ENCODE results near the gene KRTAP10-9.

The KRTAP10-9 gene

DNA sequence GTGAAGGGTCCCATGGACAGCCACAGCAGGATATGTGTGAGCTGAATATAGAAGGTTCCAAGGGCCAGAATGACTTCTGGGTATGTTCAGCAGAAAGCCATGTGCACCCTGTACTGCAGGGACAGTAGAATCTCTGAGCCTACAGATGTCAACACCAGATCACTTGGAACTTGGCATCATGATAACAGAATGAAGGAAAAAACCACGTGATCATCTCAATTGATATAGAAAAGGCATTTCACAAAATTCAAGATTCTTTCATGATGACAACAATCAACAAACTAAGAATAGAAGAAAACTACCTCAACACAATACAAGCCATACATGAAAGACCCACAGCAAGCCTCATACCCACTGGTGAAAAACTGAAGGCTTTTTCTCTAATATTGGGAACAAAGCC is 40.7 kb downstream of the KRTAP10-9 start:
- no peak for DNase-seq

DNA sequence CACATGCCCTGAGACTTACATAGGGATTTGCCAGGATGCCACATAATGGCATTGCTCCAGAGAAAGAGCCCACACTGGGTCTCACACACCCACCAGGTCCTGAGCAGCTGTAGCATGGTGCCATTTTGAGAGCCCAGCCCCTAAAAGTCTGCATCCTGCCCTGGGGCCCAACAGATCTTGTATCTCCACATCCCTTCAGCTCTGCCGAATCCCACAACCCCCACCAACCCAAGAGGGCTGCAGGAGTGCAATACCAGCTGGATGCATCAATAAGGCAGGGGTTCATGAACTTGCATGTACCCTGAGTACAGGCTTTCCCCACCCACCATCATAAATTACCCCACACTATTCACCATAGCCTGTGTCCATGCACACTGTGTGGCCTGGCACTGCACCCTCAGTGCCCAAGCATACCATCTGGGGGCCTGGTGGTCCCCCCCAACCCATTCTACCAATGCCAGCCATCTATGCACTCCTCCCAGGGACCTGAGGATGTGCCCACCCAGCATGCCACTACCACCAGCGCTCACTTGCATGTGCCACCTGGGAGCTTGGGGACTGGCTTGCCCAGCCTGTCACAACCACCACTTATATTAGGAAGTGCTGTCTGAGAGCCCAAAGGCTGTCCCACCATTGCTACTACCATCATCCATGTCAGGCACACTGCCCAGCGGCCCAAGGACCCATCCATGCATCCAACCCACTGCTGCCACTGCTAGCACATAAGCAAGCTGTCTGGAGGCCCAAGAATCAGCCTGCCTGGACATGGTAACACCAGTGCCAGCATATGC is 43.9 kb downstream of the KRTAP10-9 start:
- DNase-seq, result no peak

DNA sequence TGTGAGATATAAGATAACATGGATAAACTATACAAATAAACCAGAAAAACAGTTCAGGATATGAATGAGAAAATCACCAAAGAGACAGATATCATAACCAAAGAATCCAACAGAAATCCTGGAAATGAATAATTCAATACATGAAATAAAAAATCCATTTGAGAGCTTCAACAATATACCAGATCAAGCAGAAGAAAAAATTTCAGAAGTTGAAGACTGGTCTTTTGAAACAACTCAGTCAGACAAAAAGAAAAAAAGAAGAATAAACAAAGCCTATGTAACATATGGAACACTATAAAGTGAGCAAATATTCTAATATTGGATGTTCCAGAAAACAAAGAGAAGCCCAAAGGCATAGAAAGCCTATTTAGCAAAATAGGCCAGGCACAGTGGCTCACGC is 45.0 kb downstream of the KRTAP10-9 start:
- no peak for DNase-seq

DNA sequence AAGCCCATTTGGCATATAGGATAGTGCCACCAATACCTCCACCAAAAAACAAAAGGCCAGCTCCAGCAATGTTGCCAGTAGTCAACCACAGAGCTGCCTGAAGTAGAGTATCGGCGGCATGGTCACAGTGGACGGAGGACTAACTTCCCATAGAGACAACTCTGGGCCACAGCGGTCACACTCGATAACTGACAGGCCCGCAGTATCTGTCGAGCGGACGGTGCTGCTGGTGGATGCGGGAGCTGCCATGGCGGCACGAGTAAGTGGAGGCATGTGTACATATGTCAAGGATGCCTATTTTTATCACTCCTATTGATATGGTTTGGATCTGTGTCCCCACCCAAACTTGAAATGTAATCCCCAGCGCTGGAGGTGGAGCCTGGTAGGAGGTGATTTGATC is 51.0 kb downstream of the KRTAP10-9 start:
- no peak for DNase-seq
